NCI-H1436 (cell line): ENCODE data around the gene FGFR4.
A peak's percentile ranks its signal among the peaks of the same experiment; 100 is the strongest.

ENCODE experiments used
- DNase-seq: peaks from one replicate; lab custom pipeline; 2025; lab: John Stamatoyannopoulos, UW

Gene FGFR4

GRCh38 chr5:177085985-177086653 lies 596 bp upstream of the FGFR4 start:
- no peak for DNase-seq

DNA sequence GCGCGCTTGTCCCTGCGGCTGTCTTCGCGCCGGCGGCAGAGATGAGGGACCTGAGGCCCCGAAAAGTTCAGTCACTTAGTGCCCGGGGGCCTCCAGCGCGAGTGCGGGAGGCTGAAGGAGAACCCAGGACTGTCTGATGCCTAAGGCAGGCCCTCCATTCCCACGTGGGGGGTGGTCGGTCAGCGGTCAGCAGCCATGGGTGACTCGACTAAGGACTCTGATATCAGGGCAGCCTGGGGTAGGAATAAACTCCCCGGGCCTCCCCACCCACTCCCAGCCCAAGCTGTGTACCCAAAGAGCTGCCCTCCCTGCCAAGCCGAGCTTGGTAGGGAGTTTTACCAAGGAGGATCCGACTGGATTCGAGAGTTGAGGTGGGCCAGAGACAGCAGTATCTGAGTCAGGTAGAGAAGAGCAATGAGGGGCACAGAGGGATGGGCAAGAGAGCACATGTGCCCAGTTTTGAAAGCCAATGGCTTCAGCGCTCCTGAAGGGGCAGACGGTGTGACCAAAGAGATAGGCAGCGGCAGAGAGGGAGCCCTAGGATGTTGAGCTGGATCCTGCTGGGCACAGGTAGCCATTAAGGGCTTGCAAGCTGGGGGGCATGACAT lies 787 bp downstream of the FGFR4 start:
- no peak for DNase-seq

GRCh38 chr5:177089127-177089526 lies 2.4 kb downstream of the FGFR4 start:
- DNase-seq: no peak

DNA sequence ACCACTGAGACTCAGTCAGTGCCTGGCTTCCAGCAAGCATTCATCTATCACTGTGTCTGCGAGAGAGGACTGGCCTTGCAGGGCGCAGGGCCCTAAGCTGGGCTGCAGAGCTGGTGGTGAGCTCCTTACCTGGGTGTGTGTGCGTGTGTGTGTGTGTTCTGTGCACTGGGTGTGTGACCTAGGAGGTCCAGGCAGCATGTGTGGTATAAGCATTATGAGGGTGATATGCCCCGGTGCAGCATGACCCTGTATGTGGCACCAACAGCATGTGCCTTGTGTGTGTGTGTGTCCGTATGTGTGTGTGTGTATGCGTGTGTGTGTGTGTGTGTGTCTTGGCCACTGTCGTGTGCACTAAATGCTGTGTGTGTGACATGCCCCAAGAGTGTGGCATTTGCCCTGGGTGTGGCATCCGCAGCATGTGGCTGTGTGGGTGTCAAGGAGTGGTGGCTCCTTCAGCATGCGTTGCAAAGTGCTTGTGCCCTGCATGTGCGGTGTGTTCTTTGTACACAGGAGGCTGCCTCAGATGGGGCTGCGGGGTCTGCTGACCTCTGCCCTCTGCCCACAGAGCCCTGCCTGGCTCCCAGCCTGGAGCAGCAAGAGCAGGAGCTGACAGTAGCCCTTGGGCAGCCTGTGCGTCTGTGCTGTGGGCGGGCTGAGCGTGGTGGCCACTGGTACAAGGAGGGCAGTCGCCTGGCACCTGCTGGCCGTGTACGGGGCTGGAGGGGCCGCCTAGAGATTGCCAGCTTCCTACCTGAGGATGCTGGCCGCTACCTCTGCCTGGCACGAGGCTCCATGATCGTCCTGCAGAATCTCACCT lies 3.3 kb downstream of the FGFR4 start:
- DNase-seq: no peak

- DNase-seq: no peak
These were observed 4.1 kb downstream of the FGFR4 start for GRCh38 chr5:177090813-177091212.

- DNase-seq: no peak
These were observed 4.5 kb downstream of the FGFR4 start for GRCh38 chr5:177091232-177091631.

- DNase-seq: no peak
These were observed 5.7 kb downstream of the FGFR4 start for GRCh38 chr5:177092178-177093081.

DNA sequence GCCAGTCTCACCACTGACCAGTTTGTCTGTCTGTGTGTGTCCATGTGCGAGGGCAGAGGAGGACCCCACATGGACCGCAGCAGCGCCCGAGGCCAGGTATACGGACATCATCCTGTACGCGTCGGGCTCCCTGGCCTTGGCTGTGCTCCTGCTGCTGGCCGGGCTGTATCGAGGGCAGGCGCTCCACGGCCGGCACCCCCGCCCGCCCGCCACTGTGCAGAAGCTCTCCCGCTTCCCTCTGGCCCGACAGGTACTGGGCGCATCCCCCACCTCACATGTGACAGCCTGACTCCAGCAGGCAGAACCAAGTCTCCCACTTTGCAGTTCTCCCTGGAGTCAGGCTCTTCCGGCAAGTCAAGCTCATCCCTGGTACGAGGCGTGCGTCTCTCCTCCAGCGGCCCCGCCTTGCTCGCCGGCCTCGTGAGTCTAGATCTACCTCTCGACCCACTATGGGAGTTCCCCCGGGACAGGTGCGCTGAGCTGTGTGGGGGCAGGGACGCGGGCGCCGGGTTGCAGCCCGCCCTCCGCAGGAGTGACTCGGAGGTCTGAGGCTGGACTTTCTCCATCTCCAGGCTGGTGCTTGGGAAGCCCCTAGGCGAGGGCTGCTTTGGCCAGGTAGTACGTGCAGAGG lies 6.5 kb downstream of the FGFR4 start:
- peak; percentile 4 for DNase-seq

DNA sequence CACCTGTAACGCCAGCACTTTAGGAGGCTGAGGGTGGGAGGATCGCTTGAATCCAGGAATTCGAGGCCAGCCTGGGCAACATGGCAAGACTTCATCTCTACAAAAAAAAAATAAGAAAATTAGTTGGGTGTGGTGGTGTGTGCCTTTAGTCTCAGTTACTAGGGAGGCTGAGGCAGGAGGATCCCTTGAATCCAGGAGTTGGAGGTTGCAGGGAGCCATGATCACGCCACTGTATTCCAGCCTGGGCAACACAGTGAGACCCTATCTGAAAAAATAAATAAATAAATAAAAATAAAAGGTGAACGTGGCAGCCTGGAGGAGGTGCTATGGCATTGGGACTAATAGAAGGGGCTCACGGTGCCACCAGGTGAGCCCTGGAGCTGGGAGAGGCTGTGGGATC lies 7.1 kb downstream of the FGFR4 start:
- DNase-seq: no peak

GRCh38 chr5:177094224-177095087 lies 7.7 kb downstream of the FGFR4 start:
- DNase-seq: no peak

DNA sequence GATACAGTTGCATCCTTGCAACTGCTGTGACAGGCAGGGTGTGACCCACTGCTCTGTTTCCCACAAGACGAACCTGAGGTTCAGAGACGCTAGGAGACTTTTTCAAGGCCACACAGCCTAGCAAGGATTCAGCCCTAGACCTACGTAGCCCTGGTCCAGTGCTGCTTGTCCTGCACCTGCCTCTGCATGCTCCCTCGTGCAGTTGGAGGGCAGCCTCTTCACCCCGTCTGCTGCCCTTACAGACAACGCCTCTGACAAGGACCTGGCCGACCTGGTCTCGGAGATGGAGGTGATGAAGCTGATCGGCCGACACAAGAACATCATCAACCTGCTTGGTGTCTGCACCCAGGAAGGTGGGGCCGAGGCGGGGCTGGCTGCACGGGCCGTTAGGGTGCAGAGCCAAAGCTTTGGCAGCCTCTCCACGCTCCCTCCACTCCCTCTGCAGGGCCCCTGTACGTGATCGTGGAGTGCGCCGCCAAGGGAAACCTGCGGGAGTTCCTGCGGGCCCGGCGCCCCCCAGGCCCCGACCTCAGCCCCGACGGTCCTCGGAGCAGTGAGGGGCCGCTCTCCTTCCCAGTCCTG lies 8.5 kb downstream of the FGFR4 start:
- DNase-seq: no peak

- no peak for DNase-seq
These were observed 9.7 kb downstream of the FGFR4 start for GRCh38 chr5:177096162-177097015.

- DNase-seq: no peak
These were observed 10.6 kb downstream of the FGFR4 start for GRCh38 chr5:177097016-177097985.

GRCh38 chr5:177098120-177098469 lies 11.4 kb downstream of the FGFR4 start:
- DNase-seq: no peak

- DNase-seq: no peak
These were observed 11.9 kb downstream of the FGFR4 start for GRCh38 chr5:177098470-177099141.

GRCh38 chr5:177099422-177100093 lies 12.8 kb downstream of the FGFR4 start:
- no peak for DNase-seq

DNA sequence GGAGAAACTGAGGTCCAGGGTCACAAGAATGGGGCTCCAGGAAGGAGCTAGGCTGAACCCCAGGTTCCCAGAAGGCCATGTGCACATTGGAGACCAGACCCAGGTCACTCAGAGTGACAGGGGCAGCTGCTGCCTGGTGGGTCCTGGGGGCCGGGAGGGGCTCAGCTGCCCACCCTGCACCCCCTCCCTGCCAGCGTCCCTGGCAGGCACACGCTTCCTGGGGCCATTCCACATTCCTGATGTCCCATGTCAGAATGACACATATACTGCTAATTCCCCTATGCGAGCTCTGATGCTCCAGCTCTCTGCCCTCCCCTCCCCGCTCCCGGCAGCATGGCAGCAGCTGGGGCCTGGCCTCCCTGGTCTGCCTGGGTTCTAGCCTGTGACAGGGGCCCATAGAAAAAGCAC lies 14.0 kb downstream of the FGFR4 start:
- DNase-seq: no peak
